Measurements from ENCODE around the gene TLN1. TPM values are rescaled to one million over a fixed set of nuclear protein-coding genes. Genes with fewer than 3 reads are reported as not detected.
A peak's percentile ranks its signal among the peaks of the same experiment; 100 is the strongest.

Gene TLN1
- total RNA-seq, 5 donors from 2014 or later (not counting 1 experiment from before 2014, with no cell fraction given): 229 to 366 (median 294) TPM

DNA sequence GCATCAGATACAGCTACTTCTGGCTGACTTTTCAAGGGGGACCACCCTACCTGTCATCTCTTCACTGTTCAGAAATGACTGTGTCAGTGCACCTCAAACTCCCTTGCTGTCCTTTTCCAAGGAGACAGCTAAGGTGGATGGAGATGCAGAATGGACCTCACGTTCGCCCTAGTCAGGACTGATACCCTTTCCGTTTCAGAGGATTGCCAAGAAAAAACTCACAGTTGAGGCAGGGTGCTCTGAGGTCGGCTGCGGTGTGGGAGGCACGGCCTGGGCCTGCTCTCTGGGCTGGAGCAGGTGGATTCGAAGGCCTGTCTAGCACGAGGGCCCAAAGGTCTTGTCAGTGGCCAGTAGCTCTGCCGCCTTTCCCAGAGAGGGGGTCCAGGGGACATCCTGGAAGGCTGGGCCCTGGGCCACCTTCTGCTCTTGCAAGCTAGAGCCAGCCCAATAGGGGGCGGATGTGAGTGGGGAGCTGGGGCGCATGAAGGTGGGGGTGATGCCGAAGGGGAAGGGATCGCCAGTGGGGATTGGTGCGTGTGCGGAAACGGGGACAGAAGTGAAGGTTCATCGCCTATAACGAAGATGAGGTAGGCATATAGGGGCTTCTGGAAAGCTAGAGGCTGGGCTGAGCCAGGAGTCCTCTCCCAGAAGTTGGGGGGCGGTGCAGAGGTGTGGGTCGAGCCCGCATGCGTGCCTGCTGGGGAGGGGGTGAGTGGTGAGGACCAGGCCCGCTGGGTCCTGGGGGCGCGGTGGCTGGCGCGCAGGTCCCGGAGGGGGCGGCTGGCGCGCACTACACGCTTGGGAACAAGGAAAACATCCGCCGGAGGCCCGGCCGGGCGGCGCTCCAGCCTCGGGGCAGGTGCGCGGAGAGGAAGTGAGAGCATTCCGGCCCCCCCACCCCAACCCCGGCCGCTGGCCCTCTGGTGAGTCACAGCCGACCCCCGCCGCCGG, 24.6 kb upstream of the TLN1 start:
- Histone ChIP-seq H3K9me3 (no peaks in the 10 kb centered on the region), H3K36me3 (ENCODE audit: control insufficient read depth in 2 of 2, extremely low read depth in 1 of 2, insufficient read depth in 1 of 2, low read length in 1 of 2) (peaks cover 5 to 28% of the 10 kb centered on the region in 2 donors), H3K4me3 (ENCODE audit: control insufficient read depth in 1 of 2, extremely low read depth in 1 of 2, low read length in 1 of 2) (peak overlapping the region; percentile 83 to 85), H3K4me1 (ENCODE audit: control insufficient read depth in 1 of 2, extremely low read depth in 1 of 2, insufficient read depth in 2 of 2, low read length in 2 of 2) (peaks cover 2 to 18% of the 10 kb centered on the region in 2 experiments), H3K27me3 (replicated peaks in 1 of 2; ENCODE audit: control insufficient read depth in 2 of 2, extremely low read depth in 1 of 2, insufficient read depth in 2 of 2, low read length in 1 of 2) (no peaks in the 10 kb centered on the region), H3K27ac (ENCODE audit: low read length) (peak overlapping the region; percentile 74)
- Mint-ChIP-seq H3K36me3 (peaks cover 29% of the 10 kb centered on the region), H3K9me3 (no peaks in the 10 kb centered on the region), H3K4me1 (peaks cover 50 to 58% (median 53%) of the 10 kb centered on the region in 3 donors), H3K27me3 (no peaks in the 10 kb centered on the region), H3K4me3 (peak overlapping the region; percentile 88 to 94 (median 92)), H3K27ac (peak overlapping the region; percentile 94 to 95)
- 9% methylated on average over 35 of the region's 48 CpGs for WGBS (ENCODE audit: insufficient coverage)
- peak; percentile 87 to 95 (median 90) for ATAC-seq (replicated peaks in 1 of 4)
- peak; percentile 51 to 84 (median 72) for DNase-seq
- CTCF ChIA-PET: interaction anchor here (0.6 to 2.4 kb wide), 20 partner anchors 8 to 832 kb away, joined by 3 to 13 read pairs (median 3); partner anchors contain the start of genes CCDC107 (in 1 of the 2), CREB3 (in 1 of the 2), GBA2 (in 1 of the 2) and RMRP (in 1 of the 2)
- POLR2A ChIA-PET: interaction anchor here in 1 of 2 donors (0.5 kb wide), 2 partner anchors 27 to 32 kb away, joined by 3 to 6 read pairs; no protein-coding TSS in a partner anchor

DNA sequence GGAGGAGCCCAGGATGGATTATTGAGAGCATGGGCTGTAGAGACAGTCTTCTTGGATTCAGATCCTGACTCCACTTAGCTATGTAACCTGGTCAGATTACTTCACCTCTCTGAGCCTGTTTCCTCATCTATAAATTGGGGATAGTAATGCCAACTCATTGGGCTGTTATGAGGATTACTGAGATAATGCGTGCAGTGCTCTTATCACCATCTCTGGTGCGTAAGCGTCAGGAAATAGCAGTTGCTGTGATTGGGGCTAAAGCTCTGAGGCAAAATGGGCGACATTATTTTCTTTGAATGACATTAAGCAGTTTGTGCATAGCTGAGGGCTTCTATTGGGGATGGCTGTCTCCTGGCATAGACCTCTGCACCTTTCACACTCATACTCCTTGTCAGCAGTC, 23.1 kb upstream of the TLN1 start:
- H3K27ac ChIP-seq (ENCODE audit: low read length): no peak overlapping the region

DNA sequence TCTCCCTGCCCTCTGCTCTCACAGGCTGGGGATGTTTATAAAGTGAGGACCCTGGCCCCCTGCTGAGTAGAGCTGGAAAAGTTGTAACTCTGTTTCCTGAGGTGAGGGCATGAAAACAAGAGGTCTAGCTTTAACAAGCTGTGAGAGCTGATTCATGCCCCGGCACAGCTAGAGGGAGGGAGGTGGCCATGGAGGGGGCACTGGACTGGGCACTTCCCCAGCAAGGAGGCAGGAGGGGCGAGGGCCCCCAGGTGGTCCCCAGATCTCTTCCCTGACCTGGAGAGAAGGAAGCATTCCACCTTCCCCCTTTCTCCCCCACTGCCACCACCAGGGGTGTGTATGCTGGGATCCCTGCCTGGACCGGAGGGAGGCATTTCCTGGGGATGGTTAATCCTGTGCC, 22.3 kb upstream of the TLN1 start, which contains the start of gene MSMP:
Gene MSMP (minus strand): TSS at position 13 of the 400 bp plus-strand sequence. CDS start 147 bp downstream, outside the sequence.
- H3K9me3 ChIP-seq: no peaks in the 10 kb centered on the region
- no peaks in the 10 kb centered on the region for H3K27me3 Mint-ChIP-seq
- WGBS (ENCODE audit: insufficient coverage): 90% methylated on average over 1 of the region's 3 CpGs
- H3K9me3 Mint-ChIP-seq: no peaks in the 10 kb centered on the region
- ATAC-seq (replicated peaks in 1 of 4): no peak
- peaks cover 23% of the 10 kb centered on the region for H3K36me3 Mint-ChIP-seq
- H3K4me1 Mint-ChIP-seq: peaks cover 40 to 59% (median 49%) of the 10 kb centered on the region in 3 donors
- no peak within 1 kb of the TSS for H3K4me3 Mint-ChIP-seq
- H3K27me3 ChIP-seq (replicated peaks in 1 of 2; ENCODE audit: control insufficient read depth in 2 of 2, extremely low read depth in 1 of 2, insufficient read depth in 2 of 2, low read length in 1 of 2): no peaks in the 10 kb centered on the region
- POLR2A ChIA-PET: no interaction called here
- H3K4me3 ChIP-seq (ENCODE audit: control insufficient read depth in 1 of 2, extremely low read depth in 1 of 2, low read length in 1 of 2): no peak within 1 kb of the TSS
- DNase-seq: no peak
- H3K36me3 ChIP-seq (ENCODE audit: control insufficient read depth in 2 of 2, extremely low read depth in 1 of 2, insufficient read depth in 1 of 2, low read length in 1 of 2): peaks cover 5 to 38% of the 10 kb centered on the region in 2 donors
- peaks cover 5 to 34% of the 10 kb centered on the region in 2 experiments for H3K4me1 ChIP-seq (ENCODE audit: control insufficient read depth in 1 of 2, extremely low read depth in 1 of 2, insufficient read depth in 2 of 2, low read length in 2 of 2)
- no peak within 1 kb of the TSS for H3K27ac ChIP-seq (ENCODE audit: low read length)
- CTCF ChIA-PET: interaction anchor here (0.6 to 1.2 kb wide), 3 partner anchors 20 to 142 kb away, joined by 3 to 4 read pairs (median 3); no protein-coding TSS in a partner anchor
- H3K27ac Mint-ChIP-seq: peak within 1 kb of the TSS in 1 of 2 donors; percentile 94

More for the DNA sequence above, 23.1 kb upstream of the TLN1 start:
- H3K4me3 ChIP-seq (ENCODE audit: control insufficient read depth in 1 of 2, extremely low read depth in 1 of 2, low read length in 1 of 2): no peak overlapping the region
- Mint-ChIP-seq H3K27me3 (no peaks in the 10 kb centered on the region), H3K4me3 (peak overlapping the region in 2 of 3 donors; percentile 34 to 88), H3K36me3 (peaks cover 23% of the 10 kb centered on the region), H3K4me1 (peaks cover 40 to 59% (median 49%) of the 10 kb centered on the region in 3 donors), H3K27ac (peak overlapping the region; percentile 38 to 94), H3K9me3 (no peaks in the 10 kb centered on the region)
- DNase-seq: no peak
- 100% methylated on average over 3 of the region's 4 CpGs for WGBS (ENCODE audit: insufficient coverage)
- ChIA-PET CTCF (interaction anchor here in 1 of 2 donors (0.5 to 2.4 kb wide), 2 partner anchors 45 to 97 kb away, joined by 4 to 13 read pairs; partner anchors contain the start of genes CCDC107 and RMRP), POLR2A (interaction anchor here in 1 of 2 donors (0.6 kb wide), 1 partner anchor 619 kb away, joined by 3 read pairs; no protein-coding TSS in a partner anchor)
- H3K4me1 ChIP-seq (ENCODE audit: control insufficient read depth in 1 of 2, extremely low read depth in 1 of 2, insufficient read depth in 2 of 2, low read length in 2 of 2): peaks cover 2 to 26% of the 10 kb centered on the region in 2 experiments
- no peak for ATAC-seq (replicated peaks in 1 of 4)
- H3K36me3 ChIP-seq (ENCODE audit: control insufficient read depth in 2 of 2, extremely low read depth in 1 of 2, insufficient read depth in 1 of 2, low read length in 1 of 2): peaks cover 5 to 38% of the 10 kb centered on the region in 2 donors
- no peaks in the 10 kb centered on the region for H3K9me3 ChIP-seq
- H3K27me3 ChIP-seq (replicated peaks in 1 of 2; ENCODE audit: control insufficient read depth in 2 of 2, extremely low read depth in 1 of 2, insufficient read depth in 2 of 2, low read length in 1 of 2): no peaks in the 10 kb centered on the region

DNA sequence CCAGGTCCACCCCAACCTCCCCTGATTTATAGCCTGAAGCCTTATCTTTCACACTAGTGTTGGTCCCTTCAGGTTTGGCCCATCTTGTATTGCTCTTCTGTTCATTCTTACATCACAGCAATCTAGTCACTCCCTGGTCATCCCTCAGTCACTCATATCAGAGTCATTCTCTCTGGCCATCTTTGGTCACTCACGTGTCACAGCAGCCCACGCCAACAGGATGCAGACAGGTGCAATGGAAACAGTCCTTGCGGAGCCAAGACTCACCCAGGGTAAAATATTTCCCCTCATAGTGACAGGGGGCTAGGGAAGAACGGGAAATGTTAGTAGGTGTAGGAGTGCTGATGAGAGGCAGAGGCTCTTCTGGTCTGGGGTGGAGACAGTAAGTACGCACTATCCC, 21.5 kb upstream of the TLN1 start:
- no CpG with 5 or more reads among the region's 5 CpGs for WGBS (ENCODE audit: insufficient coverage)
- Histone ChIP-seq H3K9me3 (no peaks in the 10 kb centered on the region), H3K27ac (ENCODE audit: low read length) (no peak overlapping the region), H3K4me1 (ENCODE audit: control insufficient read depth in 1 of 2, extremely low read depth in 1 of 2, insufficient read depth in 2 of 2, low read length in 2 of 2) (peaks cover 5 to 34% of the 10 kb centered on the region in 2 experiments), H3K4me3 (ENCODE audit: control insufficient read depth in 1 of 2, extremely low read depth in 1 of 2, low read length in 1 of 2) (no peak overlapping the region), H3K36me3 (ENCODE audit: control insufficient read depth in 2 of 2, extremely low read depth in 1 of 2, insufficient read depth in 1 of 2, low read length in 1 of 2) (peaks cover 5 to 38% of the 10 kb centered on the region in 2 donors), H3K27me3 (replicated peaks in 1 of 2; ENCODE audit: control insufficient read depth in 2 of 2, extremely low read depth in 1 of 2, insufficient read depth in 2 of 2, low read length in 1 of 2) (no peaks in the 10 kb centered on the region)
- CTCF ChIA-PET: interaction anchor here (0.6 to 1.2 kb wide), 3 partner anchors 19 to 75 kb away, joined by 3 to 4 read pairs (median 3); no protein-coding TSS in a partner anchor
- Mint-ChIP-seq H3K9me3 (no peaks in the 10 kb centered on the region), H3K4me1 (peaks cover 34 to 51% (median 43%) of the 10 kb centered on the region in 3 donors), H3K36me3 (peaks cover 23% of the 10 kb centered on the region), H3K27me3 (no peaks in the 10 kb centered on the region), H3K4me3 (no peak overlapping the region), H3K27ac (no peak overlapping the region)
- POLR2A ChIA-PET: no interaction called here
- ATAC-seq (replicated peaks in 1 of 4): no peak
- DNase-seq: no peak

DNA sequence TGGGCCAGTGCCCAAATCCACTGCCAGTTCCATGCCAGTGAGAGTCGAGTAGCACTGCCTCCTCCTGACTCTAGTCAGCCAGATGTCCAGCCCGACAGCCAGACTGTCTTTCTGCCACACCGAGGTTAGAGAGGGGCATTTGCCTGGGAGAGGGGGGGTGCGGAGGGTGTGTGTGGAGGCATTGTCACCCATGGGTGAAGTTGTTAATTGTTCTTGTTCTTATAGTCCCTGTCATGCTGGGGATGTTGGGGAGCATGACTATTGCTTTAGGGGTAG, 18.2 kb upstream of the TLN1 start:
- ChIA-PET POLR2A (no interaction called here), CTCF (interaction anchor here (0.9 to 4.2 kb wide), 13 partner anchors 10 to 103 kb away, joined by 3 to 49 read pairs (median 4); partner anchors contain the start of genes CREB3 (in 2 of the 2), TLN1 (in 2 of the 2), CCDC107 (in 1 of the 2) and RMRP (in 1 of the 2))
- peaks cover 16 to 43% of the 10 kb centered on the region in 2 experiments for H3K4me1 ChIP-seq (ENCODE audit: control insufficient read depth in 1 of 2, extremely low read depth in 1 of 2, insufficient read depth in 2 of 2, low read length in 2 of 2)
- no peaks in the 10 kb centered on the region for H3K9me3 ChIP-seq
- Mint-ChIP-seq H3K27ac (peak overlapping the region; percentile 95 to 96), H3K27me3 (no peaks in the 10 kb centered on the region), H3K4me3 (peak overlapping the region; percentile 91 to 94 (median 92)), H3K4me1 (peaks cover 41 to 54% (median 47%) of the 10 kb centered on the region in 3 donors), H3K9me3 (no peaks in the 10 kb centered on the region), H3K36me3 (peaks cover 27% of the 10 kb centered on the region)
- WGBS (ENCODE audit: insufficient coverage): 78% methylated on average over 3 of the region's 4 CpGs
- H3K36me3 ChIP-seq (ENCODE audit: control insufficient read depth in 2 of 2, extremely low read depth in 1 of 2, insufficient read depth in 1 of 2, low read length in 1 of 2): peaks cover 5 to 38% of the 10 kb centered on the region in 2 donors
- peak overlapping the region; percentile 76 for H3K27ac ChIP-seq (ENCODE audit: low read length)
- DNase-seq (no peak), ATAC-seq (replicated peaks in 1 of 4) (no peak)
- H3K27me3 ChIP-seq (replicated peaks in 1 of 2; ENCODE audit: control insufficient read depth in 2 of 2, extremely low read depth in 1 of 2, insufficient read depth in 2 of 2, low read length in 1 of 2): no peaks in the 10 kb centered on the region
- no peak overlapping the region for H3K4me3 ChIP-seq (ENCODE audit: control insufficient read depth in 1 of 2, extremely low read depth in 1 of 2, low read length in 1 of 2)
